ENCODE results near the gene SAE1. TPM values are rescaled to one million over a fixed set of nuclear protein-coding genes. Genes with fewer than 3 reads are reported as not detected.

Gene SAE1
- total RNA-seq, 1 experiment from 2014 or later = 234 TPM

GRCh38 chr19:47221080-47221841, 90.6 kb downstream of the SAE1 start:
- Histone ChIP-seq H4K20me1 (ENCODE audit: control insufficient read depth, insufficient read depth, insufficient read length) (no peaks in the 10 kb centered on the region), H3K9ac (ENCODE audit: extremely low read depth, insufficient read length, low read length) (no peak overlapping the region), H3K79me2 (ENCODE audit: insufficient read depth, low read length) (no peaks in the 10 kb centered on the region), H3K18ac (ENCODE audit: insufficient read length, low read depth, low read length) (no peak overlapping the region), H2BK12ac (ENCODE audit: insufficient read length, low read depth, low read length) (no peak overlapping the region), H3K79me1 (ENCODE audit: insufficient read depth, low read depth, low read length, poor library complexity, severe bottlenecking) (no peaks in the 10 kb centered on the region), H2BK5ac (ENCODE audit: insufficient read length, low read length) (no peak overlapping the region), H2BK15ac (ENCODE audit: low read depth, low read length) (no peak overlapping the region), H3K14ac (ENCODE audit: insufficient read depth, low read length) (no peak overlapping the region; the same call in 1 of the 2 replicates), H2BK120ac (ENCODE audit: low read depth, low read length, poor library complexity, severe bottlenecking) (no peak overlapping the region), H3T11ph (ENCODE audit: low read length) (no peak overlapping the region), H3K27ac (ENCODE audit: insufficient read length, low read depth, low read length) (no peak overlapping the region), H3K4ac (ENCODE audit: low read depth, low read length) (no peak overlapping the region), H3K23ac (ENCODE audit: insufficient read length, low read depth, low read length) (no peak overlapping the region), H4K5ac (ENCODE audit: insufficient read length, low read depth, low read length) (no peak overlapping the region), H3K4me1 (ENCODE audit: insufficient read depth, low read length) (no peaks in the 10 kb centered on the region), H3K23me2 (ENCODE audit: insufficient read length, low read depth, low read length, poor library complexity, severe bottlenecking) (no peaks in the 10 kb centered on the region), H2AK5ac (ENCODE audit: insufficient read length, low read length) (no peak overlapping the region), H2BK20ac (ENCODE audit: low read depth, low read length, poor library complexity, severe bottlenecking) (no peak overlapping the region), H3K9me3 (ENCODE audit: control insufficient read depth, low read depth, low read length) (no peaks in the 10 kb centered on the region), H3K56ac (ENCODE audit: insufficient read length, low read depth, low read length) (no peak overlapping the region), H4K8ac (replicated peaks; ENCODE audit: insufficient read length, low read depth, low read length) (no peak overlapping the region), H3K4me2 (ENCODE audit: insufficient read depth, insufficient read length, low read length) (no peak overlapping the region), H4K91ac (ENCODE audit: insufficient read length, low read depth, low read length) (no peak overlapping the region), H3K27me3 (ENCODE audit: insufficient read depth, low read length) (no peaks in the 10 kb centered on the region), H2AFZ (ENCODE audit: low read length) (no peak overlapping the region)
- H3K36me3 Mint-ChIP-seq (ENCODE audit: insufficient read depth in 1 of 3, low read depth in 3 of 3) = peaks cover 0 to 34% (median 16%) of the 10 kb centered on the region in 3 experiments; a peak in 5 of 7 replicates
- no CpG with 5 or more reads among the region's 33 CpGs for WGBS (ENCODE audit: extremely low coverage, insufficient read length, low lambda C conversion rate)
- H3K27me3 Mint-ChIP-seq (ENCODE audit: low read depth) = no peaks in the 10 kb centered on the region
- no peak overlapping the region; a peak in 1 of 5 replicates for H3K4me3 Mint-ChIP-seq
- no peak for TF ChIP-seq CTCF (conservative IDR thresholded peaks at IDR 0.05)
- H3K27ac Mint-ChIP-seq = 0 out of 7 replicates have a peak overlapping the region, but pooled peaks of 2 of the 3 experiments have one; percentile 15 to 50
- no peaks in the 10 kb centered on the region; a peak in 1 of 5 replicates for H3K9me3 Mint-ChIP-seq
- no peak for DNase-seq
- peaks cover 6 to 15% of the 10 kb centered on the region in 2 experiments for H3K4me1 Mint-ChIP-seq

Measured in H9 (cell line).